ENCODE data around the gene EIF4A3. TPM values are rescaled to one million over a fixed set of nuclear protein-coding genes. Genes with fewer than 3 reads are reported as not detected.

Gene EIF4A3
- total RNA-seq, 2 experiments from 2014 or later = 178 to 183 TPM

GRCh38 chr17:80191865-80192661 lies 45.1 kb upstream of the EIF4A3 start:
- CTCF ChIA-PET = interaction anchor here (1.3 kb wide), 2 partner anchors 20 to 26 kb away, joined by 3 to 4 read pairs; no protein-coding TSS in a partner anchor
- H3K27me3 Mint-ChIP-seq = peaks cover 6% of the 10 kb centered on the region
- H3K4me3 Mint-ChIP-seq = no peak overlapping the region
- intact Hi-C loops (cut with micrococcal nuclease) = no loop called here
- ATAC-seq (no peak), DNase-seq (no peak)
- TF ChIP-seq, protein P1, sequence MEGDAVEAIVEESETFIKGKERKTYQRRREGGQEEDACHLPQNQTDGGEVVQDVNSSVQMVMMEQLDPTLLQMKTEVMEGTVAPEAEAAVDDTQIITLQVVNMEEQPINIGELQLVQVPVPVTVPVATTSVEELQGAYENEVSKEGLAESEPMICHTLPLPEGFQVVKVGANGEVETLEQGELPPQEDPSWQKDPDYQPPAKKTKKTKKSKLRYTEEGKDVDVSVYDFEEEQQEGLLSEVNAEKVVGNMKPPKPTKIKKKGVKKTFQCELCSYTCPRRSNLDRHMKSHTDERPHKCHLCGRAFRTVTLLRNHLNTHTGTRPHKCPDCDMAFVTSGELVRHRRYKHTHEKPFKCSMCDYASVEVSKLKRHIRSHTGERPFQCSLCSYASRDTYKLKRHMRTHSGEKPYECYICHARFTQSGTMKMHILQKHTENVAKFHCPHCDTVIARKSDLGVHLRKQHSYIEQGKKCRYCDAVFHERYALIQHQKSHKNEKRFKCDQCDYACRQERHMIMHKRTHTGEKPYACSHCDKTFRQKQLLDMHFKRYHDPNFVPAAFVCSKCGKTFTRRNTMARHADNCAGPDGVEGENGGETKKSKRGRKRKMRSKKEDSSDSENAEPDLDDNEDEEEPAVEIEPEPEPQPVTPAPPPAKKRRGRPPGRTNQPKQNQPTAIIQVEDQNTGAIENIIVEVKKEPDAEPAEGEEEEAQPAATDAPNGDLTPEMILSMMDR (IDR thresholded peaks at IDR 0.05) = no peak
- POLR2A ChIA-PET = no interaction called here
- no peaks in the 10 kb centered on the region for H3K36me3 Mint-ChIP-seq (ENCODE audit: low read depth)
- H3K27ac Mint-ChIP-seq = no peak overlapping the region
- H3K9me3 Mint-ChIP-seq = no peaks in the 10 kb centered on the region
- no peaks in the 10 kb centered on the region for H3K4me1 Mint-ChIP-seq (ENCODE audit: low read depth)

- no peak overlapping the region for H3K27ac Mint-ChIP-seq
- CTCF ChIA-PET = interaction anchor here (1.3 kb wide), 2 partner anchors 21 to 26 kb away, joined by 3 to 4 read pairs; no protein-coding TSS in a partner anchor
Observed at GRCh38 chr17:80191192-80191591, 44.3 kb upstream of the EIF4A3 start.

GRCh38 chr17:80190716-80191115 lies 43.8 kb upstream of the EIF4A3 start:
- POLR2A ChIA-PET = interaction anchor here (1.0 kb wide), 1 partner anchor 82 kb away, joined by 3 read pairs; no protein-coding TSS in a partner anchor

More at GRCh38 chr17:80191192-80191591, 44.3 kb upstream of the EIF4A3 start:
- POLR2A ChIA-PET = interaction anchor here (1.0 kb wide), 1 partner anchor 81 kb away, joined by 3 read pairs; no protein-coding TSS in a partner anchor
- no peaks in the 10 kb centered on the region for H3K36me3 Mint-ChIP-seq (ENCODE audit: low read depth)
- peaks cover 6% of the 10 kb centered on the region for H3K27me3 Mint-ChIP-seq
- intact Hi-C loops (cut with micrococcal nuclease) = no loop called here
- no peaks in the 10 kb centered on the region for H3K4me1 Mint-ChIP-seq (ENCODE audit: low read depth)
- TF ChIP-seq, protein P1 (IDR thresholded peaks at IDR 0.05) = no peak
- no peaks in the 10 kb centered on the region for H3K9me3 Mint-ChIP-seq
- DNase-seq (no peak), ATAC-seq (no peak)
- no peak overlapping the region for H3K4me3 Mint-ChIP-seq

DNA sequence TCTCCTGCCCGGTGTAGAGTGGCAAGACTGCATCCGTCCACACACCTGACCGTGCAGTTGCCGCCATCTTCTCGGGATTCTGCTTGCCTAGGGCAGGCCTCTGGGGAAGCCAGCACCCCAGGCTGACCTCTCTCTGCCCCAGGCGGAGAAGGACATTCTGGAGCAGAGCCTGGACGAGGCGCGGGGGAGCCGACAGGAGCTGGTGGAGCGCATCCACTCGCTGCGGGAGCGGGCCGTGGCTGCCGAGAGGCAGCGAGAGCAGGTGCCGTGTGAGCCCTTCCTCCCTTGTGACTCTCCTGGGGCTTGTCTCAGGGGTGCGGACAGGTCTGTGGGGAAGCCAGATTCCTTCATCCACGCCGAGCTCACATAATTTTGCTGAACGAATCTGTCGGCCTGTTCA lies 42.7 kb upstream of the EIF4A3 start:
- H3K4me3 Mint-ChIP-seq = no peak overlapping the region
- H3K4me1 Mint-ChIP-seq (ENCODE audit: low read depth) = no peaks in the 10 kb centered on the region
- intact Hi-C loops (cut with micrococcal nuclease) = no loop called here
- H3K27me3 Mint-ChIP-seq = peaks cover 6% of the 10 kb centered on the region
- DNase-seq = no peak
- no peak overlapping the region for H3K27ac Mint-ChIP-seq
- no peak for ATAC-seq
- TF ChIP-seq, protein P1 (IDR thresholded peaks at IDR 0.05) = no peak
- ChIA-PET POLR2A (interaction anchor here (0.7 to 0.8 kb wide), 2 partner anchors 50 to 215 kb away, joined by 3 read pairs; no protein-coding TSS in a partner anchor), CTCF (no interaction called here)
- H3K9me3 Mint-ChIP-seq = no peaks in the 10 kb centered on the region
- no peaks in the 10 kb centered on the region for H3K36me3 Mint-ChIP-seq (ENCODE audit: low read depth)

More at GRCh38 chr17:80190716-80191115, 43.8 kb upstream of the EIF4A3 start:
- ATAC-seq (no peak), DNase-seq (no peak)
- Mint-ChIP-seq H3K9me3 (no peaks in the 10 kb centered on the region), H3K4me3 (no peak overlapping the region), H3K4me1 (ENCODE audit: low read depth) (no peaks in the 10 kb centered on the region), H3K27me3 (peaks cover 6% of the 10 kb centered on the region), H3K27ac (no peak overlapping the region), H3K36me3 (ENCODE audit: low read depth) (no peaks in the 10 kb centered on the region)
- CTCF ChIA-PET = interaction anchor here (1.3 kb wide), 2 partner anchors 22 to 27 kb away, joined by 3 to 4 read pairs; no protein-coding TSS in a partner anchor
- intact Hi-C loops (cut with micrococcal nuclease) = no loop called here
- TF ChIP-seq, protein P1 (IDR thresholded peaks at IDR 0.05) = no peak

GRCh38 chr17:80187515-80187941 lies 40.6 kb upstream of the EIF4A3 start:
- no peaks in the 10 kb centered on the region for H3K36me3 Mint-ChIP-seq (ENCODE audit: low read depth)
- DNase-seq (no peak), ATAC-seq (no peak)
- peaks cover 3% of the 10 kb centered on the region for H3K27me3 Mint-ChIP-seq
- intact Hi-C loops (cut with micrococcal nuclease) = no loop called here
- ChIA-PET POLR2A (interaction anchor here (1.6 kb wide), 1 partner anchor 32 kb away, joined by 4 read pairs; no protein-coding TSS in a partner anchor), CTCF (interaction anchor here (0.9 to 1.7 kb wide), 2 partner anchors 8 kb away, joined by 5 read pairs; no protein-coding TSS in a partner anchor)
- no peaks in the 10 kb centered on the region for H3K9me3 Mint-ChIP-seq
- H3K27ac Mint-ChIP-seq = no peak overlapping the region
- TF ChIP-seq, protein P1 (IDR thresholded peaks at IDR 0.05) = no peak
- no peaks in the 10 kb centered on the region for H3K4me1 Mint-ChIP-seq (ENCODE audit: low read depth)
- H3K4me3 Mint-ChIP-seq = no peak overlapping the region
